Endothelial cell of umbilical vein (primary cell): ENCODE measurements around the gene FABP1. TPM values are rescaled to one million over a fixed set of nuclear protein-coding genes. Genes with fewer than 3 reads are reported as not detected.

Experiments used
- BruUV-seq: library from RNA; stranded (reverse); fragments of 400-500 nt; replicated peaks from 2 replicates; lab custom pipeline; 2021; lab: Mats Ljungman, UMichigan
- CTCF ChIA-PET: fragments of 300-600, 350-600 bp; sonication (Branson Sonifier 250); formaldehyde crosslinking; loops from one replicate; lab custom pipeline; 2021; ENCODE audit warnings: antibody characterized with exemption, inconsistent platforms; lab: Charles Lee
- POLR2A ChIA-PET: fragments of 300-600, 350-600 bp; sonication (Branson Sonifier 250); formaldehyde crosslinking; loops from one replicate; lab custom pipeline; 2021; ENCODE audit warnings: antibody characterized with exemption, inconsistent platforms; lab: Charles Lee
- DNase-seq: peaks from one replicate; pipeline ENCODE4 v3.0.0-alpha.2; 2011; ENCODE audit warnings: low read depth, low spot score
- FAIRE-seq: peaks from 2 replicates; lab custom pipeline; 2011; peaks lifted over from hg19 to GRCh38; lab: Jason Lieb, UNC
- H2AFZ ChIP-seq: 2 replicates; pipeline ENCODE4 v1.6.0; 2012; ENCODE audit warnings: low read depth, low read length, control low read depth, inconsistent platforms
- H3K27ac ChIP-seq: 2 replicates; pipeline ENCODE4 v1.5.1; 2011; ENCODE audit warnings: low read depth, mild to moderate bottlenecking, control low read depth, low read length, moderate library complexity; ENCODE audit not compliant: insufficient read depth
- H3K27me3 ChIP-seq, 2 experiments: 2 replicates each; pipeline versions ENCODE4 v1.6.0 to v1.6.1; 2011; ENCODE audit warnings: low read length in 2 of 2, mixed read lengths in 1 of 2; ENCODE audit not compliant: control insufficient read depth in 2 of 2, insufficient read depth in 2 of 2
- H3K36me3 ChIP-seq, 2 experiments: 2 replicates in 1 of 2; 3 replicates in 1 of 2; pipeline ENCODE4 v1.5.1; 2011; ENCODE audit warnings: low read length in 2 of 2, mild to moderate bottlenecking in 1 of 2, moderate library complexity in 1 of 2; ENCODE audit not compliant: control insufficient read depth in 2 of 2, insufficient read depth in 2 of 2; ENCODE audit errors: extremely low read depth in 1 of 2
- H3K4me1 ChIP-seq: 3 replicates; pipeline ENCODE4 v1.5.1; 2011; ENCODE audit warnings: mild to moderate bottlenecking, low read length; ENCODE audit not compliant: control insufficient read depth, insufficient read depth; ENCODE audit errors: extremely low read depth
- H3K4me2 ChIP-seq: 2 replicates; pipeline ENCODE4 v1.6.1; 2011; ENCODE audit warnings: low read length, control low read depth, mixed read lengths; ENCODE audit not compliant: insufficient read depth
- H3K4me3 ChIP-seq, 3 experiments: fragments of 200-600 bp in 1 of 3; sonication (generic), shearing (Covaris generic) in 1 of 3; replicated peaks in 1 of 3; 2 replicates each; pipeline ENCODE4 v1.5.1; 2011 to 2016; ENCODE audit warnings: control low read depth in 3 of 3, low read length in 3 of 3, mild to moderate bottlenecking in 2 of 3, inconsistent platforms in 1 of 3, low read depth in 1 of 3, moderate library complexity in 1 of 3; ENCODE audit not compliant: insufficient read depth in 1 of 3
- H3K79me2 ChIP-seq: 2 replicates; pipeline ENCODE4 v1.6.0; 2012; ENCODE audit warnings: low read length, inconsistent platforms; ENCODE audit not compliant: control insufficient read depth, insufficient read depth
- H3K9ac ChIP-seq: replicated peaks from 2 replicates; pipeline ENCODE3; 2011; ENCODE audit warnings: low read length, control low read depth; ENCODE audit not compliant: insufficient read depth; ENCODE audit errors: extremely low read depth
- H3K9me1 ChIP-seq: replicated peaks from 3 replicates; pipeline ENCODE4 v1.6.0; 2011; ENCODE audit warnings: mild to moderate bottlenecking, low read length; ENCODE audit not compliant: control insufficient read depth, insufficient read depth; ENCODE audit errors: extremely low read depth
- H3K9me3 ChIP-seq: replicated peaks from 2 replicates; pipeline ENCODE4 v1.5.1; 2012; ENCODE audit warnings: low read length, inconsistent platforms; ENCODE audit not compliant: control insufficient read depth, insufficient read depth
- H4K20me1 ChIP-seq: replicated peaks from 2 replicates; pipeline ENCODE3; 2011; ENCODE audit warnings: mild to moderate bottlenecking, low read length; ENCODE audit not compliant: control insufficient read depth, insufficient read depth; ENCODE audit errors: extremely low read depth
- EZH2 ChIP-seq: IDR thresholded peaks from 2 replicates; pipeline ENCODE4 v1.6.1; 2012; ENCODE audit warnings: borderline replicate concordance, low read depth, mild to moderate bottlenecking, moderate library complexity, low read length, inconsistent platforms; ENCODE audit not compliant: severe bottlenecking
- FOS ChIP-seq: IDR thresholded peaks from 2 replicates; pipeline ENCODE4 v1.6.1; 2011; ENCODE audit warnings: mild to moderate bottlenecking, low read length, moderate library complexity, borderline replicate concordance; ENCODE audit not compliant: insufficient read depth
- GATA2 ChIP-seq: IDR thresholded peaks from 2 replicates; pipeline ENCODE4 v1.7.0; 2011; ENCODE audit warnings: low read depth, mild to moderate bottlenecking, moderate library complexity, mixed read lengths, low read length; ENCODE audit not compliant: insufficient read length, insufficient read depth
- JUN ChIP-seq: IDR thresholded peaks from 2 replicates; pipeline ENCODE4 v1.6.1; 2011; ENCODE audit warnings: borderline replicate concordance, low read depth; ENCODE audit not compliant: insufficient read length, insufficient read depth
- MYC ChIP-seq: IDR thresholded peaks from one replicate; pipeline ENCODE4 v1.6.1; 2011; ENCODE audit warnings: mild to moderate bottlenecking, low read depth, low read length
- POLR2A ChIP-seq: IDR thresholded peaks from 2 replicates; pipeline ENCODE4 v1.6.1; 2012; ENCODE audit warnings: low read depth, mild to moderate bottlenecking, control low read depth, low read length
- POLR2AphosphoS5 ChIP-seq: IDR thresholded peaks from 2 replicates; pipeline ENCODE4 v1.6.1; 2012; ENCODE audit warnings: low read depth, mild to moderate bottlenecking, control low read depth, low read length, moderate library complexity; ENCODE audit not compliant: insufficient read depth
- dilution Hi-C: fragments of 300-500 bp; cut with MboI; formaldehyde crosslinking; loops from one replicate; pipeline ENCODE4 v1.15.0; 2019; ENCODE audit warnings: low sequenced_read_pairs; ENCODE audit not compliant: extremely low pct_ligation_motif_present
- intact Hi-C: fragments of 100-400 bp; cut with micrococcal nuclease; formaldehyde crosslinking; loops from one replicate; pipeline ENCODE4 v1.10.0; 2022
- polyA plus RNA-seq, 4 experiments: library from polyadenylated mRNA; depleted of rRNA in 3 of 4; stranded (reverse) in 3 of 4; unstranded in 1 of 4; fragments of >200 nt; gene quantifications; 2 replicates each; pipeline versions ENCODE4 v1.2.1 to v1.2.3, GENCODE V29; 2011 to 2012; ENCODE audit warnings: missing spikeins in 1 of 4
- total RNA-seq: library from RNA; stranded (reverse); gene quantifications from 2 replicates; pipeline ENCODE4 v1.2.3, GENCODE V29; 2021
- TF ChIP-seq, protein P1 (sequence below), 2 donors: IDR thresholded peaks; 1 replicate in 1 of 2; 2 replicates in 1 of 2; pipeline ENCODE4 v1.5.1; 2011; ENCODE audit warnings: low read length in 2 of 2, mild to moderate bottlenecking in 2 of 2, moderate library complexity in 2 of 2, control low read depth in 1 of 2, inconsistent platforms in 1 of 2, low read depth in 1 of 2; ENCODE audit not compliant: insufficient read depth in 1 of 2; ENCODE audit errors: extremely low read depth in 1 of 2
- TF ChIP-seq, protein P2 (sequence below): IDR thresholded peaks from 2 replicates; pipeline ENCODE4 v1.6.1; 2011; ENCODE audit not compliant: insufficient read depth, insufficient read length

The FABP1 gene
- total and polyA plus RNA-seq, 2 donors (not counting 3 experiments of a cell fraction or from before 2014, with no cell fraction given) = not detected

GRCh38 chr2:88144914-88145497, 17.1 kb upstream of the FABP1 start:
- dilution Hi-C loops = no loop called here

More at GRCh38 chr2:88144914-88145497, 17.1 kb upstream of the FABP1 start:
- FAIRE-seq (no peak), DNase-seq (no peak)
- no peak overlapping the region for H3K9ac ChIP-seq
- H3K27ac ChIP-seq = no peak overlapping the region
- no peak overlapping the region for H2AFZ ChIP-seq
- H3K27me3 ChIP-seq = no peaks in the 10 kb centered on the region
- BruUV-seq = no TSS peak
- no peak overlapping the region for H3K4me3 ChIP-seq
- H3K4me1 ChIP-seq = no peaks in the 10 kb centered on the region
- H3K36me3 ChIP-seq = no peaks in the 10 kb centered on the region
- no peaks in the 10 kb centered on the region for H3K79me2 ChIP-seq
- POLR2A ChIA-PET = no interaction called here
- CTCF ChIA-PET = interaction anchor here (1.7 kb wide), 1 partner anchor 15 kb away, joined by 7 read pairs; no protein-coding TSS in a partner anchor
- no peak overlapping the region for H3K4me2 ChIP-seq
- intact Hi-C loops = no loop called here
- TF ChIP-seq, protein P1, sequence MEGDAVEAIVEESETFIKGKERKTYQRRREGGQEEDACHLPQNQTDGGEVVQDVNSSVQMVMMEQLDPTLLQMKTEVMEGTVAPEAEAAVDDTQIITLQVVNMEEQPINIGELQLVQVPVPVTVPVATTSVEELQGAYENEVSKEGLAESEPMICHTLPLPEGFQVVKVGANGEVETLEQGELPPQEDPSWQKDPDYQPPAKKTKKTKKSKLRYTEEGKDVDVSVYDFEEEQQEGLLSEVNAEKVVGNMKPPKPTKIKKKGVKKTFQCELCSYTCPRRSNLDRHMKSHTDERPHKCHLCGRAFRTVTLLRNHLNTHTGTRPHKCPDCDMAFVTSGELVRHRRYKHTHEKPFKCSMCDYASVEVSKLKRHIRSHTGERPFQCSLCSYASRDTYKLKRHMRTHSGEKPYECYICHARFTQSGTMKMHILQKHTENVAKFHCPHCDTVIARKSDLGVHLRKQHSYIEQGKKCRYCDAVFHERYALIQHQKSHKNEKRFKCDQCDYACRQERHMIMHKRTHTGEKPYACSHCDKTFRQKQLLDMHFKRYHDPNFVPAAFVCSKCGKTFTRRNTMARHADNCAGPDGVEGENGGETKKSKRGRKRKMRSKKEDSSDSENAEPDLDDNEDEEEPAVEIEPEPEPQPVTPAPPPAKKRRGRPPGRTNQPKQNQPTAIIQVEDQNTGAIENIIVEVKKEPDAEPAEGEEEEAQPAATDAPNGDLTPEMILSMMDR (IDR thresholded peaks at IDR 0.05; ENCODE audit: extremely low read depth in 1 of 2, insufficient read depth in 1 of 2, low read depth in 1 of 2, low read length in 2 of 2) = no peak
- TF ChIP-seq POLR2AphosphoS5 (no peak), POLR2A (no peak), GATA2 (no peak), MYC (no peak), FOS (no peak), EZH2 (no peak), JUN (no peak)
- TF ChIP-seq, protein P2, sequence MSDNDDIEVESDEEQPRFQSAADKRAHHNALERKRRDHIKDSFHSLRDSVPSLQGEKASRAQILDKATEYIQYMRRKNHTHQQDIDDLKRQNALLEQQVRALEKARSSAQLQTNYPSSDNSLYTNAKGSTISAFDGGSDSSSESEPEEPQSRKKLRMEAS = no peak
- H3K9me1 ChIP-seq = no peaks in the 10 kb centered on the region
- H4K20me1 ChIP-seq = no peaks in the 10 kb centered on the region
- H3K9me3 ChIP-seq = no peaks in the 10 kb centered on the region
